ENCODE results near the gene CFAP107. TPM values are rescaled to one million over a fixed set of nuclear protein-coding genes. Genes with fewer than 3 reads are reported as not detected.

Gene CFAP107
- total RNA-seq, 1 experiment from 2014 or later: not detected

GRCh38 chr1:12810691-12811408 lies 64.8 kb downstream of the CFAP107 start:
- H3K4me1 Mint-ChIP-seq: no peaks in the 10 kb centered on the region
- H3K9me3 Mint-ChIP-seq: peaks cover 76% of the 10 kb centered on the region
- TF ChIP-seq ZNF263 (CRISPR knock-in tag; IDR thresholded peaks at IDR 0.05; ENCODE audit: low read depth): no peak
- no peak for TF ChIP-seq TP53 (CRISPR knock-in tag; IDR thresholded peaks at IDR 0.05)
- no peak for TF ChIP-seq USF1 (CRISPR knock-in tag; IDR thresholded peaks at IDR 0.05)
- no peak overlapping the region for H3K4me3 Mint-ChIP-seq
- POLR2A ChIA-PET: no interaction called here
- ATAC-seq: no peak
- H3K36me3 Mint-ChIP-seq: peaks cover 45% of the 10 kb centered on the region
- H3K27me3 Mint-ChIP-seq (ENCODE audit: low read depth): peaks cover 17% of the 10 kb centered on the region
- DNase-seq (ENCODE audit: low spot score): no peak
- CTCF ChIA-PET: no interaction called here
- H3K27ac Mint-ChIP-seq: no peak overlapping the region

GRCh38 chr1:12811409-12811784 lies 65.4 kb downstream of the CFAP107 start:
- ATAC-seq (no peak), DNase-seq (ENCODE audit: low spot score) (no peak)
- Mint-ChIP-seq H3K9me3 (peaks cover 73% of the 10 kb centered on the region), H3K27ac (no peak overlapping the region), H3K36me3 (peaks cover 39% of the 10 kb centered on the region), H3K4me1 (no peaks in the 10 kb centered on the region), H3K4me3 (no peak overlapping the region), H3K27me3 (ENCODE audit: low read depth) (peaks cover 13% of the 10 kb centered on the region)
- TF ChIP-seq NFATC4 (CRISPR knock-in tag; IDR thresholded peaks at IDR 0.05): no peak
- no peak for TF ChIP-seq JAZF1 (CRISPR knock-in tag; IDR thresholded peaks at IDR 0.05)
- no peak for TF ChIP-seq JUN (CRISPR knock-in tag; IDR thresholded peaks at IDR 0.05)
- TF ChIP-seq TCF7 (CRISPR knock-in tag; IDR thresholded peaks at IDR 0.05; ENCODE audit: low read depth): no peak
- POLR2A ChIA-PET: no interaction called here
- CTCF ChIA-PET: no interaction called here

Other genes with a start within 250 kb of the CFAP107 start
- gene DHRS3, start 128.0 kb upstream of the CFAP107 start, total RNA-seq (2021): 37.6 to 37.9 TPM (median 37.7 TPM) in 3 replicates
- 0.11 TPM in 1 of 3 replicates, not detected in the others for gene AADACL4, start 102.1 kb upstream of the CFAP107 start, total RNA-seq (2021)
- gene AADACL3, start 30.1 kb upstream of the CFAP107 start, total RNA-seq (2021): 0.77 to 0.94 TPM (median 0.78 TPM) in 3 replicates
- gene PRAMEF12, start 27.5 kb downstream of the CFAP107 start, total RNA-seq (2021): not detected in 3 replicates
- not detected in 3 replicates for gene PRAMEF1, start 45.2 kb downstream of the CFAP107 start, total RNA-seq (2021)
- not detected in 3 replicates for gene PRAMEF11, start 85.2 kb downstream of the CFAP107 start, total RNA-seq (2021)
- not detected in 3 replicates for gene HNRNPCL1, start 102.5 kb downstream of the CFAP107 start, total RNA-seq (2021)
- not detected in 3 replicates for gene PRAMEF2, start 110.9 kb downstream of the CFAP107 start, total RNA-seq (2021)
- not detected in 3 replicates for gene PRAMEF4, start 140.0 kb downstream of the CFAP107 start, total RNA-seq (2021)
- gene PRAMEF10, start 152.1 kb downstream of the CFAP107 start, total RNA-seq (2021): not detected in 3 replicates
- gene PRAMEF7, start 170.4 kb downstream of the CFAP107 start, total RNA-seq (2021): not detected in 3 replicates
- gene PRAMEF6, start 201.4 kb downstream of the CFAP107 start, total RNA-seq (2021): not detected in 3 replicates

All from WTC11 (cell line).